ES-I3 (cell line): ENCODE measurements around the gene STOM.
"Not testable (repeated sequence)": the region's sequence is repeated elsewhere in the genome, so short reads cannot be mapped to it uniquely, and the experiment has no call there.

Experiments
- H3K36me3 ChIP-seq: 2 replicates; pipeline ENCODE4 v1.6.1; 2013; ENCODE audit warnings: mild to moderate bottlenecking, low read length, control low read depth, moderate library complexity; ENCODE audit not compliant: insufficient read depth
- H3K4me1 ChIP-seq: 2 replicates; pipeline ENCODE4 v1.6.1; 2013; ENCODE audit warnings: mild to moderate bottlenecking, control low read depth, low read length; ENCODE audit not compliant: insufficient read depth
- H3K9ac ChIP-seq: 2 replicates; pipeline ENCODE4 v1.6.1; 2013; ENCODE audit warnings: low read depth, mild to moderate bottlenecking, low read length, moderate library complexity
- H3K9me3 ChIP-seq: 2 replicates; pipeline ENCODE4 v1.6.1; 2013; ENCODE audit warnings: mild to moderate bottlenecking, low read length, moderate library complexity; ENCODE audit not compliant: control insufficient read depth, insufficient read depth

The STOM gene

GRCh38 chr9:121300283-121301119, 69.5 kb downstream of the STOM start:
- no peaks in the 10 kb centered on the region for H3K9me3 ChIP-seq
- H3K9ac ChIP-seq: peak overlapping the region; percentile 55; the same call in 1 of the 2 replicates
- H3K4me1 ChIP-seq: peaks cover 10% of the 10 kb centered on the region
- no peaks in the 10 kb centered on the region for H3K36me3 ChIP-seq

GRCh38 chr9:121299467-121300282, 70.4 kb downstream of the STOM start:
- Histone ChIP-seq H3K36me3 (no peaks in the 10 kb centered on the region), H3K4me1 (peaks cover 10% of the 10 kb centered on the region), H3K9ac (peak overlapping the region; percentile 55)

GRCh38 chr9:121298689-121299466, 71.2 kb downstream of the STOM start:
- Histone ChIP-seq H3K9me3 (no peaks in the 10 kb centered on the region), H3K9ac (peak overlapping the region; percentile 55; the same call in 1 of the 2 replicates), H3K4me1 (peaks cover 10% of the 10 kb centered on the region), H3K36me3 (no peaks in the 10 kb centered on the region)

More at GRCh38 chr9:121299467-121300282, 70.4 kb downstream of the STOM start:
- H3K9me3 ChIP-seq: no peaks in the 10 kb centered on the region

GRCh38 chr9:121298016-121298538, 72.0 kb downstream of the STOM start:
- Histone ChIP-seq H3K9me3 (no peaks in the 10 kb centered on the region), H3K36me3 (no peaks in the 10 kb centered on the region), H3K4me1 (peaks cover 10% of the 10 kb centered on the region), H3K9ac (no peak overlapping the region)

DNA sequence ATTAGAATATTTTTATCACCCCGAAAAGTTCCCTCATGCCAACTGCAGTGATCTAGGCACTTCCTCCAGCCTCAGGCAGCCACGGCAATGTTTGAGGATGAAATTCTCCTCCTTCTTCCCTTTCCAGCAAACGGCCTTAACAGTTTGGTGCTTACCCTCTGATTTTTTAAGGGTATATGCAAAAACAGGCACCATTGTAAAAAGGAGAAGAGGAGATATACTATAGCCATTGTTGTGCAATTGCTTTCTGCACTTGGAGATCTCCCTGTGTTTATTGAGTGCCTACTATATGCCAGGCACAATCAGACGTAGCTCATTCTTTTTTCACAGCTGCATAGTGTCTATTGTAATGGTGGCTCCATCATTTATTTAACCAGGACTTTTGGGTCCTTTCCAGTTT, 72.7 kb downstream of the STOM start:
- Histone ChIP-seq H3K4me1 (peaks cover 10% of the 10 kb centered on the region), H3K9me3 (no peaks in the 10 kb centered on the region), H3K9ac (no peak overlapping the region), H3K36me3 (no peaks in the 10 kb centered on the region)

DNA sequence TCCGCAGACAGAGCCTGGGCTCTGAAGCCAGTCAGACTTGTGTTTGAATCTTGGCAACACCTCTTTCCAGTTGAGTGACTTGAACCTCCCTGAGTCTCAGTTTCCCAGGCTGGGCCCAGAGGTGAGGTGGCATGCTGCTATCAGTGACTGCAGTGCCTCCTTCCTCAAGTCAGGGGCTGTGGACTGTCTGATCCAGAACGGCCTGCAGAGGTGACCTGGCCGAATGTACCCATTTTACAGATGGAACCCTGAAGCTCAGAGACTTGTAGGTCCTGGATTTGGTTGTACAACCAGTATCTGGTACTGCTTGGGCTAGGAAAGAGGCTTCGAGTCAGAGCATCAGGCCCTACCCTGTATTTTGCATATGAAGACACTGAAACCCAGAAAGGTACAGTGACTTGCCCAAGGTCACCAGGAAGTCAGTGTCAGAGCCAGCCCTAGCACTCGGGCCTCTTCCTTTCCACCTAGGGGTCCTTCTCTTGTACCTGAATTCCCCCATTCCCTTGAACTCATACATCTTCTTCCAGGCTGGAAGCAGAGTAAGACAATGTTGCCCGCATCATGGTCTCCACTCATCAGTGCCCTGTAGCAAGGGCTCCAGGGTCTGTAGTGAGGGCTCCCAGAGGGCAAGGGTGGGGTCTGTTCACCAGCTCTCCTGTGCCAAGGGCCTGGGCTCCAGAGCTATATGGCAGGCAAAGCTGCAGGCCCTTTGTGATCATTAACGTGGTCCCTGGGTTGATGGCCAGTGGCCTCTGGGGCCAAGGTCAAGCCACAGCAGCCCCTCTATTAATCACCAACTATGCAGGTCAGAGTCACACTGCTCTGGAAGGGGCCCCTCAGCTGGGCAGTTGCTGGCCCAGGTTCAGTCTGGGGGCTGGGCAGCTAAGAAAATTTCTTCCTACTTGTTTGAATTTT, 73.6 kb downstream of the STOM start:
- Histone ChIP-seq H3K9ac (no peak overlapping the region), H3K36me3 (no peaks in the 10 kb centered on the region), H3K9me3 (no peaks in the 10 kb centered on the region), H3K4me1 (peaks cover 10% of the 10 kb centered on the region)

GRCh38 chr9:121295662-121296191, 74.3 kb downstream of the STOM start:
- Histone ChIP-seq H3K9me3 (no peaks in the 10 kb centered on the region), H3K4me1 (peaks cover 10% of the 10 kb centered on the region), H3K36me3 (no peaks in the 10 kb centered on the region), H3K9ac (no peak overlapping the region)

GRCh38 chr9:121294866-121295661, 75.0 kb downstream of the STOM start:
- Histone ChIP-seq H3K9me3 (no peaks in the 10 kb centered on the region), H3K4me1 (peaks cover 10% of the 10 kb centered on the region), H3K9ac (no peak overlapping the region), H3K36me3 (no peaks in the 10 kb centered on the region)

GRCh38 chr9:121294151-121294743, 75.8 kb downstream of the STOM start:
- peaks cover 16% of the 10 kb centered on the region for H3K4me1 ChIP-seq

DNA sequence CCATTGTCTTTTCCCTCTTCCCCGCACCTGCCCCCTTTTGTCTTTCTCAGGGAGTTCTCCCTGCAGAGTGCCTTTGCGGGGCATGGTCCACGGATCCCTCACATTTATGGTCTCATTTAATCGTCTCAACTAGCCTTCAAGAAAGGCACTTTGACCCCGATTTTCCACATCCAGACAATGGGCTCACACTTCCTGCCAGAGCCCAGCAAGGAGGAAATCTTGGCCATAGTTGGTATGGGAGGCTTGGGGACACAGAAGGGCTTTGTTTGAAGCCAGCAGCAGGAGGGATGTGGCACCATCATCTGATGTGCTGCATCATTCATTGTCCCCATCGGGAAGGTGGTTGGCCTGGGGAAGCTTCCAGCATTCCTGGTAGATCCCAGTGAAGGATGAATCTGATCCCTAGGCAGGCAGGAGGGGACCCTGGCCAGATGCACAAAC, 77.2 kb downstream of the STOM start:
- H3K9me3 ChIP-seq: no peaks in the 10 kb centered on the region
- no peak overlapping the region for H3K9ac ChIP-seq
- no peaks in the 10 kb centered on the region for H3K36me3 ChIP-seq
- peaks cover 16% of the 10 kb centered on the region; the same call in 1 of the 2 replicates for H3K4me1 ChIP-seq

More at GRCh38 chr9:121294151-121294743, 75.8 kb downstream of the STOM start:
- H3K36me3 ChIP-seq: no peaks in the 10 kb centered on the region
- no peak overlapping the region for H3K9ac ChIP-seq
- no peaks in the 10 kb centered on the region for H3K9me3 ChIP-seq

DNA sequence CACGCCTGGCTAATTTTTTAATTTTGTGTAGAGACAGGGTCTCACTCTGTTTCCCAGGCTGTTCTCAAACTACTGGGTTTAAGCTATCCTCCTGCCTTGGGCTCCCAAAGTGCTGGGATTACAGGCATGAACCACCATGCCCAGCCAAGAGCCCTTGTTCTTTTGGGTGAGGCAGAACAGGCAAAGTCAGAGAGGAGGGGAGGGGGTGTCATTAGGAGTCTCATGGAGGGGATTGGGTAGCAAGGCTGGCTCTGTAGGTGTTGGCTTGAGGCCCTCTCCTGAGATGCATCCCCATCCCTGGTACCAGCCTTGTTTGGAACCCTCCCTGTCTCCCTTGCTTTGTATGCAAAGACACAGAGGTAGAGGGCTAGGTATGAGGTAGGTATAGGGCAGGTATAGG, 78.0 kb downstream of the STOM start:
- H3K9ac ChIP-seq: no peak overlapping the region
- no peaks in the 10 kb centered on the region for H3K9me3 ChIP-seq
- H3K36me3 ChIP-seq: no peaks in the 10 kb centered on the region
- peaks cover 19% of the 10 kb centered on the region; the same call in 1 of the 2 replicates for H3K4me1 ChIP-seq

DNA sequence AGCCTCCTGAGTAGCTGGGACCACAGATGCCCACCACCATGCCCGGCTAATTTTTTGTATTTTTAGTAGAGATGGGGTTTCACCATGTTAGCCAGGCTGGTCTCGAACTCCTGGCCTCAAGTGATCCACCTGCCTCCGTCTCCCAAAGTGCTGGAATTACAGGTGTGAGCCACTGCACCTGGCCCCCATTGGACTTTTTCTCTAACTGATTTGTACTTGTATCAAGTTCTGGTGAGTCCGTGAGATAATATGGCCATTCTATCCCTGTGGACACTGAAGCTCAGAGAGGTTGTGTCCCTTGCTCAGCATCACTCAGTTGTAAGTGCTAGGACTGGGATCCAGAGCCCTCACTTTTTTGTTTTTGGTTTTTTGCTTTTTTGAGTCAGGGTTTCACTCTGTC, 78.5 kb downstream of the STOM start:
- not testable (repeated sequence) for H3K36me3 ChIP-seq, H3K9ac ChIP-seq, H3K9me3 ChIP-seq
- H3K4me1 ChIP-seq: peaks cover 19% of the 10 kb centered on the region; the same call in 1 of the 2 replicates
